ENCODE results near the gene GNAI1. TPM values are rescaled to one million over a fixed set of nuclear protein-coding genes. Genes with fewer than 3 reads are reported as not detected.

GNAI1 gene
- total and polyA plus RNA-seq, 9 donors, result 27.0 to 57.1 (median 37.2) TPM

DNA sequence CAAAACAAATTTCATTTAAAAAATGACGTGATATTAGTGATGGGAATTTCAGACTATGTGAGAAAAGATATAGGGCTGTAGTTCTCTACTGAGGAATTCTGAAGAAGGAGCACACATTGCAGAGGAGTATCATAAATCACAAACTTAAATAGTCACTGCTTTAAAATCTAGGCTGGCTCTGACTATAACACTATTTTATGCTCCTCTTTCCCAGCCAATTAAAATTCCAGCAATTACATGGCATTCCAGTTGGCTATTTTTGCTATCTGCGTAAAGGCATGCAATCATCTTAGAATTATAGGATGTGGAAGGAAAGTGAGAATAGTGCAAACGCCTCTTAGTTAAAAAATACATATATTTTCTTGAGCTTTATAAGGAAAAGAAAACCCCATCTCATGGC lies 123.1 kb downstream of the GNAI1 start:
- no peak for DNase-seq
- Histone ChIP-seq H3K9me3 (replicated peaks; ENCODE audit: control insufficient read depth, low read depth, low read length) (no peaks in the 10 kb centered on the region), H3K27me3 (ENCODE audit: control insufficient read depth, insufficient read depth, low read length) (no peaks in the 10 kb centered on the region), H3K36me3 (ENCODE audit: control insufficient read depth, insufficient read depth, low read length) (no peaks in the 10 kb centered on the region), H3K4me1 (ENCODE audit: control insufficient read depth, insufficient read depth, low read length) (no peaks in the 10 kb centered on the region), H3K4me3 (ENCODE audit: low read length) (no peak overlapping the region), H3K27ac (ENCODE audit: low read length) (no peak overlapping the region)
- no CpG with 5 or more reads among the region's 3 CpGs for WGBS (ENCODE audit: insufficient coverage)

DNA sequence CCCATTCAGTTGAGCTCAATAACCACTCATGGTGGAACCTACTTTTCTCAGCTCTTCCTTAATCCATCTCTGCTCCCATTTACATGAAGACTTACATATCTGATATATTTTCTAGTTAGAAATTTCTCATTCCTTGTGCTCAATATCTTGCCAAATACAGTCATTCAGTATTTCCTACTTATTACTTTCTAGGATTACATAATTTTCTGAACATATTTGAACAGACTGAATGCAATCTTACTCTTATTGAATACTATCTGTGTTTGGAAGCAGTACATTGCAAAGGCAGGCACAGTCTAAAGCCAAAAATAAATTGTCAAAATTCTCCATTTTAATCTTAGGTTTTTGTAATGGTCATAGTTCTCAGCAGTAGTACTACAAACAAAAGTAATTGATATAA lies 126.0 kb downstream of the GNAI1 start:
- Histone ChIP-seq H3K4me3 (ENCODE audit: low read length) (no peak overlapping the region), H3K9me3 (replicated peaks; ENCODE audit: control insufficient read depth, low read depth, low read length) (no peaks in the 10 kb centered on the region), H3K27me3 (ENCODE audit: control insufficient read depth, insufficient read depth, low read length) (no peaks in the 10 kb centered on the region), H3K4me1 (ENCODE audit: control insufficient read depth, insufficient read depth, low read length) (no peaks in the 10 kb centered on the region), H3K36me3 (ENCODE audit: control insufficient read depth, insufficient read depth, low read length) (no peaks in the 10 kb centered on the region), H3K27ac (ENCODE audit: low read length) (no peak overlapping the region)
- peak; percentile 58 for DNase-seq

DNA sequence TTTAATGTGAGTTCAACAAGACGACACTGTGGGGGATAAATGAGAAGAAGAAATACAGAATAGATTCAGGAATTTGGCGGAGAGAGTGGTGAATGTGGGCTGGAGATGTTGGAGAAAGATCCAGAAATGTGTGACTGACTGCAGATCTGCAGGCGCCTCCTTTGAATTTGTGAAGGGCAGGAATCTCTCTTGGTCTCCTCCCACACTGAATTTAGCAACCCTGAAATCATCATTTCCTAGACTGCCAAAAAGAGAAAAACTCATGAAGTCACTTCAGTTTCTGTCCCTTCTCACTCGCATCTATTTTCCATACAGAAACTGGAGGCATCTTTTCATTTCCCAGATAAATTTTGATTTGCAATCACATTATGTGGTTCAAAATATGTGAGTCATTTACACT lies 128.7 kb downstream of the GNAI1 start:
- H3K27ac ChIP-seq (ENCODE audit: low read length), result peak overlapping the region; percentile 4
- peak; percentile 94 for DNase-seq
- H3K9me3 ChIP-seq (replicated peaks; ENCODE audit: control insufficient read depth, low read depth, low read length), result no peaks in the 10 kb centered on the region
- no peaks in the 10 kb centered on the region for H3K36me3 ChIP-seq (ENCODE audit: control insufficient read depth, insufficient read depth, low read length)
- H3K4me1 ChIP-seq (ENCODE audit: control insufficient read depth, insufficient read depth, low read length), result no peaks in the 10 kb centered on the region
- H3K27me3 ChIP-seq (ENCODE audit: control insufficient read depth, insufficient read depth, low read length), result no peaks in the 10 kb centered on the region
- WGBS (ENCODE audit: insufficient coverage), result 21% methylated on average over 2 of the region's 4 CpGs
- no peak overlapping the region for H3K4me3 ChIP-seq (ENCODE audit: low read length)

DNA sequence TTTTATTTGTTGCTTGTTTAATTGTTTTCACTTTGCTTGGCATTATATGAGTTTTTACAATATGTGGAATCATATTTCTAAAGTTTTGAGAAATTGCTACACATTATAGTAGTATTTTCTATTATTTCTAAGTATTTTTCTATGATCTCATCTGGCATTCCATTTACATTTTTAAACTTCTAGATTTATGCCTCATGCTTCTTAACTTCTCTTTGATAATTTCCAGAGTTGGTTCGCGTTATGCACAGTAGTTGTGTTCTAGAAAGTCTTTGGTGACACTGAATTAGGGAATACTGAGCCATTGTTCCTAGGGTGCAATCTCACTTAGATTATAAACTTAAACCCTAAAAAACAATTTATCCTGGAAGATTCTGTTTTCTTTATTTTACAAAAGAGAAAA lies 129.2 kb downstream of the GNAI1 start:
- no peaks in the 10 kb centered on the region for H3K27me3 ChIP-seq (ENCODE audit: control insufficient read depth, insufficient read depth, low read length)
- no peaks in the 10 kb centered on the region for H3K36me3 ChIP-seq (ENCODE audit: control insufficient read depth, insufficient read depth, low read length)
- peak; percentile 32 for DNase-seq
- H3K9me3 ChIP-seq (replicated peaks; ENCODE audit: control insufficient read depth, low read depth, low read length), result no peaks in the 10 kb centered on the region
- H3K4me3 ChIP-seq (ENCODE audit: low read length), result no peak overlapping the region
- peak overlapping the region; percentile 4 for H3K27ac ChIP-seq (ENCODE audit: low read length)
- WGBS (ENCODE audit: insufficient coverage), result no CpG with 5 or more reads among the region's 2 CpGs
- H3K4me1 ChIP-seq (ENCODE audit: control insufficient read depth, insufficient read depth, low read length), result no peaks in the 10 kb centered on the region

DNA sequence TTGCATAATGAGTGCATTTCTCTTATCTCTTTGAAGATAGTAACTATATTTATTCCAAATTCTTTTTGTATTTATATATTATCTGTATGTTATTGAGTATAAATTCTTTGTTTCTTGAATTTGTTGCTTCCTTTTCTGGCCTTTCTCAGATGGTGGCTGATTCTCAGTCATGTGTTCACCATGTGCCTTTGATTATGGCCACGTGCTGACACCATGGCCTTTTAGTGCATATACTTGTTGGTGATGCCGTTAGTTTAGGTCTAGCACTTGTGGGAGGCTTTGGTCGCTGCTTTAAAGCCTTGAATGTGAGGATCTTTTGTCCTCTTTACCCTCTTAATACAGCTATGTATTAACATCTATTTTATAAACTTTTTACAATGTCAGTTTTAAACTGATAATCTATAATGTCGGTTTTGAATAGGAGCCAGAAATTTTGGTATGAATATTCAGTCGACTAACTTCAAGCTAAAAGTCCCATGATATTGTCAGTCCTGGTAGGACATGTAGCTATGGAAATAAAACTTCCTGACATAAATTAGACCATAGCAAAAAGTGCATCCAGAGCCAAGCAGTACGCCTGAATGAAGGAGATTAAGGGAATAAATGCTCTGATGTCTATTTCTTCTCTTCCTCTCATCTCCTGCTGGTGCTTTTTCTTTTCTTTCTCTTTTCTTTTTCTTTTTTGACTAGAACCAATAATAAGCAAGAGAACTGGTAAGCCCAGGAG lies 130.3 kb downstream of the GNAI1 start:
- H3K4me3 ChIP-seq (ENCODE audit: low read length), result no peak overlapping the region
- H3K4me1 ChIP-seq (ENCODE audit: control insufficient read depth, insufficient read depth, low read length), result no peaks in the 10 kb centered on the region
- DNase-seq, result peak; percentile 54
- H3K36me3 ChIP-seq (ENCODE audit: control insufficient read depth, insufficient read depth, low read length), result no peaks in the 10 kb centered on the region
- H3K9me3 ChIP-seq (replicated peaks; ENCODE audit: control insufficient read depth, low read depth, low read length), result no peaks in the 10 kb centered on the region
- no peak overlapping the region for H3K27ac ChIP-seq (ENCODE audit: low read length)
- no peaks in the 10 kb centered on the region for H3K27me3 ChIP-seq (ENCODE audit: control insufficient read depth, insufficient read depth, low read length)
- WGBS (ENCODE audit: insufficient coverage), result no CpG with 5 or more reads among the region's 6 CpGs

DNA sequence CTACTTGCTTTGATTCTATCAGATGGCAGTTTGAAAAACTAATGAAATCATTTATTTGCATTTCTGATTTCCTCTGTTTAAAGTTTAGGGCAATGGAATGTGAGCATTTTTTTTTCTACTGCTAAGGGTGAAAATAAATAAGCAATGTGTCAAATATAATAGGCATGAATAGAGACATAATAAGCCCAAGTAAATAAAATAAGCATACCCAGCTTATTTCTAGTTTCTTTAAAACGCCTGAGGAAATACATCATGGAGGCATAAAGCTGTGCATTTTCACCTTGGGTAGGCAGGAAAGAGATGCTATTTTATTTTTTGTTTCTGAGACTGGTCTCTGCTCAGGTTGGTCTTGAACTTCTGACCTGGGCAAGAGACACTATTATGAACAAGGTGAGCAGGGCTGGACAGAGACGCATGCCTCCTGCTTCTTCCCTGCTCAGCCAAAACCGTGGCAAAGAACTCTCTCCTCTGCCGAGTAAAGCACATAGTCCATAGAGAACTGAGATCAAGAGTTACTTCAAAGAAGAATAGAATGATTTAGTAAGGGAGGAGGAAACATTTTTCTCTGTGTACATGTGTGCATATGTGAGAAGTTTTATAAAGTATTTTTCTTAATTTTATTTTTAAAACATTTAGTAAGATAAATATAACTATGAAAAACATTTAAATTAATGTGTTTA lies 138.1 kb downstream of the GNAI1 start:
- Histone ChIP-seq H3K4me3 (ENCODE audit: low read length) (no peak overlapping the region), H3K36me3 (ENCODE audit: control insufficient read depth, insufficient read depth, low read length) (no peaks in the 10 kb centered on the region), H3K27me3 (ENCODE audit: control insufficient read depth, insufficient read depth, low read length) (no peaks in the 10 kb centered on the region), H3K27ac (ENCODE audit: low read length) (no peak overlapping the region), H3K4me1 (ENCODE audit: control insufficient read depth, insufficient read depth, low read length) (peaks cover 2% of the 10 kb centered on the region), H3K9me3 (replicated peaks; ENCODE audit: control insufficient read depth, low read depth, low read length) (no peaks in the 10 kb centered on the region)
- no CpG with 5 or more reads among the region's 4 CpGs for WGBS (ENCODE audit: insufficient coverage)
- DNase-seq, result no peak

DNA sequence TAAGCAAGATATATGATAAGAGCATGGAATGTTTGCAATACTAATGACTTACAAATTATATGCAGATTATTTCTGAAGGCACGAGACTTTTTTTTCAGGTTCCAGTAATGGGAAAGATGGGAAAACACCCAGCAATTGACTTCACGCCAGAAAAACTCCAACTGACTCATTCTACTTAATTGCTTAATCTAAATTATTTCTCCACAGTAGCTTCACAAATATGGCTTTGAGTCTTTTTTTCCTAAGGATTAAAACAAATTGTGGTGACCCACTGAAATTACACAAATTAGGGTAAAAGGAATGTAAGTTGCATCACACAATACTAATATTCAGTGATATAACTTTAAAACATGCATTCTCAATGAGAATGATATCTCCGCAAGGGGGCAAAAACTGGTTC lies 138.7 kb downstream of the GNAI1 start:
- no CpG with 5 or more reads among the region's 3 CpGs for WGBS (ENCODE audit: insufficient coverage)
- no peak for DNase-seq

DNA sequence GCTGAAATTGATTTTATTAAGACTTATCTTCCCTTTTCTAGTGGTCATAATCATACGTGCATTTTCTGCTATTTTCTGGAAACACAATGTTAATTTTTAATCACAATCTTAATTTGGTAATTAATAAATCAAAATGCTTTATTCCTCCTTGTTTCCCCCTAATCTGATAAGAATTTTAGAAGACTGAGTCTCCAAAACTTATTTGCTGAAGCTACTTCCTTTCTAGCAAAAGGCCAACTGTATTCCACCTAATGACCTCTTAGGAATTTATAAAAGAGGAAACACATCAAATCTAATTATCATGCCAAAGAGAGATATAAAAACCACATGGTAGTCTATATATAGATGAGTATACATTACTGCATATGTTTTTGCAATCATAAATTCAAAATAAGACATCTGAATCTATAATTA lies 140.6 kb downstream of the GNAI1 start:
- no peaks in the 10 kb centered on the region for H3K27me3 ChIP-seq (ENCODE audit: control insufficient read depth, insufficient read depth, low read length)
- H3K36me3 ChIP-seq (ENCODE audit: control insufficient read depth, insufficient read depth, low read length), result no peaks in the 10 kb centered on the region
- H3K4me1 ChIP-seq (ENCODE audit: control insufficient read depth, insufficient read depth, low read length), result peaks cover 2% of the 10 kb centered on the region
- WGBS (ENCODE audit: insufficient coverage), result no CpG with 5 or more reads among the region's 1 CpG
- H3K4me3 ChIP-seq (ENCODE audit: low read length), result no peak overlapping the region
- DNase-seq, result peak; percentile 67
- no peaks in the 10 kb centered on the region for H3K9me3 ChIP-seq (replicated peaks; ENCODE audit: control insufficient read depth, low read depth, low read length)
- no peak overlapping the region for H3K27ac ChIP-seq (ENCODE audit: low read length)

More for the DNA sequence above, 138.7 kb downstream of the GNAI1 start:
- H3K4me1 ChIP-seq (ENCODE audit: control insufficient read depth, insufficient read depth, low read length), result peaks cover 2% of the 10 kb centered on the region
- H3K9me3 ChIP-seq (replicated peaks; ENCODE audit: control insufficient read depth, low read depth, low read length), result no peaks in the 10 kb centered on the region
- no peak overlapping the region for H3K4me3 ChIP-seq (ENCODE audit: low read length)
- no peaks in the 10 kb centered on the region for H3K27me3 ChIP-seq (ENCODE audit: control insufficient read depth, insufficient read depth, low read length)
- H3K27ac ChIP-seq (ENCODE audit: low read length), result no peak overlapping the region
- no peaks in the 10 kb centered on the region for H3K36me3 ChIP-seq (ENCODE audit: control insufficient read depth, insufficient read depth, low read length)

All from muscle of leg (tissue), 11 donors.